H9 (cell line): ENCODE measurements around the gene NUP107. TPM values are rescaled to one million over a fixed set of nuclear protein-coding genes. Genes with fewer than 3 reads are reported as not detected.

Source experiments
- DNase-seq: peaks from one replicate; pipeline ENCODE4 v3.0.0-alpha.2; 2017
- H2AFZ ChIP-seq: one replicate; pipeline ENCODE4 v1.6.1; 2013; ENCODE audit warnings: mild to moderate bottlenecking, low read length, control low read depth, moderate library complexity
- H2AK5ac ChIP-seq: 2 replicates; pipeline ENCODE4 v1.6.1; 2013; ENCODE audit warnings: low read length, control low read depth, mixed read lengths; ENCODE audit not compliant: insufficient read length
- H2BK120ac ChIP-seq: one replicate; pipeline ENCODE4 v1.6.1; 2013; ENCODE audit warnings: low read depth, mild to moderate bottlenecking, low read length, control low read depth, inconsistent platforms; ENCODE audit not compliant: poor library complexity, severe bottlenecking
- H2BK12ac ChIP-seq: 2 replicates; pipeline ENCODE4 v1.6.1; 2013; ENCODE audit warnings: low read length, control low read depth, mixed read lengths, low read depth; ENCODE audit not compliant: insufficient read length
- H2BK15ac ChIP-seq: 2 replicates; pipeline ENCODE4 v1.6.1; 2013; ENCODE audit warnings: low read depth, low read length, control low read depth
- H2BK20ac ChIP-seq: one replicate; pipeline ENCODE4 v1.6.1; 2013; ENCODE audit warnings: low read depth, mild to moderate bottlenecking, low read length, control low read depth, inconsistent platforms; ENCODE audit not compliant: poor library complexity, severe bottlenecking
- H2BK5ac ChIP-seq: 2 replicates; pipeline ENCODE4 v1.6.1; 2013; ENCODE audit warnings: low read length, control low read depth, mixed read lengths; ENCODE audit not compliant: insufficient read length
- H3K14ac ChIP-seq: 2 replicates; pipeline ENCODE4 v1.6.1; 2013; ENCODE audit warnings: low read length, control low read depth; ENCODE audit not compliant: insufficient read depth
- H3K18ac ChIP-seq: 2 replicates; pipeline ENCODE4 v1.6.1; 2013; ENCODE audit warnings: low read depth, mild to moderate bottlenecking, mixed read lengths, low read length, control low read depth; ENCODE audit not compliant: insufficient read length
- H3K23ac ChIP-seq: 2 replicates; pipeline ENCODE4 v1.6.1; 2013; ENCODE audit warnings: low read length, control low read depth, mixed read lengths, low read depth; ENCODE audit not compliant: insufficient read length
- H3K23me2 ChIP-seq: 2 replicates; pipeline ENCODE4 v1.6.1; 2013; ENCODE audit warnings: low read depth, mild to moderate bottlenecking, mixed read lengths, low read length, control low read depth; ENCODE audit not compliant: insufficient read length, poor library complexity, severe bottlenecking
- H3K27ac ChIP-seq: 2 replicates; pipeline ENCODE4 v1.5.1; 2013; ENCODE audit warnings: low read length, control low read depth, mixed read lengths, low read depth; ENCODE audit not compliant: insufficient read length
- H3K27me3 ChIP-seq: 2 replicates; pipeline ENCODE4 v1.6.1; 2013; ENCODE audit warnings: low read length, control low read depth, inconsistent platforms; ENCODE audit not compliant: insufficient read depth
- H3K4ac ChIP-seq: 2 replicates; pipeline ENCODE4 v1.6.1; 2013; ENCODE audit warnings: low read depth, mild to moderate bottlenecking, control low read depth, inconsistent platforms, low read length, moderate library complexity
- H3K4me1 ChIP-seq: 2 replicates; pipeline ENCODE4 v1.6.1; 2013; ENCODE audit warnings: low read length, control low read depth, inconsistent platforms; ENCODE audit not compliant: insufficient read depth
- H3K4me2 ChIP-seq: 2 replicates; pipeline ENCODE4 v1.6.1; 2013; ENCODE audit warnings: low read length, control low read depth, mixed read lengths; ENCODE audit not compliant: insufficient read length, insufficient read depth
- H3K56ac ChIP-seq: 2 replicates; pipeline ENCODE4 v1.6.1; 2013; ENCODE audit warnings: low read depth, mild to moderate bottlenecking, mixed read lengths, low read length, control low read depth; ENCODE audit not compliant: insufficient read length
- H3K79me1 ChIP-seq: 2 replicates; pipeline ENCODE4 v1.6.1; 2013; ENCODE audit warnings: low read depth, mild to moderate bottlenecking, moderate library complexity, low read length, control low read depth, inconsistent platforms; ENCODE audit not compliant: insufficient read depth, poor library complexity, severe bottlenecking
- H3K79me2 ChIP-seq: 2 replicates; pipeline ENCODE4 v1.6.1; 2013; ENCODE audit warnings: low read length, control low read depth, inconsistent platforms; ENCODE audit not compliant: insufficient read depth
- H3K9ac ChIP-seq: 2 replicates; pipeline ENCODE4 v1.6.1; 2013; ENCODE audit warnings: low read length, control low read depth, mixed read lengths; ENCODE audit not compliant: insufficient read length; ENCODE audit errors: extremely low read depth
- H3K9me3 ChIP-seq: one replicate; pipeline ENCODE4 v1.6.1; 2013; ENCODE audit warnings: low read depth, low read length, inconsistent platforms; ENCODE audit not compliant: control insufficient read depth
- H3T11ph ChIP-seq: one replicate; pipeline ENCODE4 v1.6.1; 2013; ENCODE audit warnings: mild to moderate bottlenecking, low read length, control low read depth, inconsistent platforms
- H4K20me1 ChIP-seq: one replicate; pipeline ENCODE4 v1.6.1; 2013; ENCODE audit not compliant: control insufficient read depth, insufficient read length, insufficient read depth
- H4K5ac ChIP-seq: 2 replicates; pipeline ENCODE4 v1.6.1; 2013; ENCODE audit warnings: low read depth, mild to moderate bottlenecking, mixed read lengths, low read length, control low read depth; ENCODE audit not compliant: insufficient read length
- H4K8ac ChIP-seq: replicated peaks from 2 replicates; pipeline ENCODE4 v1.6.1; 2013; ENCODE audit warnings: low read length, control low read depth, mixed read lengths, low read depth; ENCODE audit not compliant: insufficient read length
- H4K91ac ChIP-seq: 2 replicates; pipeline ENCODE4 v1.6.1; 2013; ENCODE audit warnings: low read depth, mild to moderate bottlenecking, moderate library complexity, mixed read lengths, low read length, control low read depth; ENCODE audit not compliant: insufficient read length
- H3K27ac Mint-ChIP-seq, 3 experiments: 2 replicates in 2 of 3; 3 replicates in 1 of 3; pipeline ENCODE4 v1.8.0; 2020 to 2021; ENCODE audit warnings: mixed read lengths in 3 of 3, mild to moderate bottlenecking in 1 of 3, moderate library complexity in 1 of 3
- H3K27me3 Mint-ChIP-seq: 2 replicates; pipeline ENCODE4 v1.8.0; 2021; ENCODE audit warnings: low read depth, mild to moderate bottlenecking, moderate library complexity, mixed read lengths
- H3K36me3 Mint-ChIP-seq, 3 experiments: 2 replicates in 2 of 3; 3 replicates in 1 of 3; pipeline ENCODE4 v1.8.0; 2020 to 2021; ENCODE audit warnings: low read depth in 3 of 3, mixed read lengths in 3 of 3; ENCODE audit not compliant: insufficient read depth in 1 of 3
- H3K4me1 Mint-ChIP-seq, 2 experiments: 2 replicates each; pipeline ENCODE4 v1.8.0; 2020; ENCODE audit warnings: mixed read lengths in 2 of 2
- H3K4me3 Mint-ChIP-seq, 2 experiments: 2 replicates in 1 of 2; 3 replicates in 1 of 2; pipeline ENCODE4 v1.8.0; 2020 to 2021; ENCODE audit warnings: mild to moderate bottlenecking in 2 of 2, mixed read lengths in 2 of 2, moderate library complexity in 1 of 2
- H3K9me3 Mint-ChIP-seq, 2 experiments: 2 replicates in 1 of 2; 3 replicates in 1 of 2; pipeline ENCODE4 v1.8.0; 2020; ENCODE audit warnings: mild to moderate bottlenecking in 2 of 2, mixed read lengths in 2 of 2, moderate library complexity in 1 of 2
- CTCF ChIP-seq: fragments of 200-600 bp; sonication (generic); conservative IDR thresholded peaks from 3 replicates; pipeline ENCODE4 v1.8.0; 2021; ENCODE audit warnings: antibody characterized with exemption, mild to moderate bottlenecking
- WGBS: extraction: QIAGEN DNeasy Blood & Tissue Kit; methylation state at CpG from one replicate; pipeline ENCODE4 v1.1.7; 2013; ENCODE audit warnings: missing lambda C conversion rate, low lambda C conversion rate, mixed read lengths; ENCODE audit not compliant: insufficient read length; ENCODE audit errors: extremely low coverage; 5-methylcytosine and 5-hydroxymethylcytosine counted together
- total RNA-seq: library from RNA; stranded (reverse); gene quantifications from 2 replicates; pipeline ENCODE4 v1.2.1, GENCODE V29; 2021

The NUP107 gene
- total RNA-seq, 1 experiment from 2014 or later: 147 TPM

- Histone ChIP-seq H3K79me2 (peaks cover 13% of the 10 kb centered on the region; the same call in 1 of the 2 replicates), H2AK5ac (no peak overlapping the region), H3K56ac (no peak overlapping the region), H2BK20ac (no peak overlapping the region), H3K27me3 (no peaks in the 10 kb centered on the region), H4K91ac (no peak overlapping the region), H2BK120ac (no peak overlapping the region), H3K14ac (no peak overlapping the region), H3K9ac (no peak overlapping the region), H3K79me1 (peaks cover 7% of the 10 kb centered on the region), H4K8ac (no peak overlapping the region), H3K23me2 (no peaks in the 10 kb centered on the region), H3K18ac (no peak overlapping the region), H3T11ph (no peak overlapping the region), H2AFZ (no peak overlapping the region), H4K5ac (no peak overlapping the region), H2BK12ac (no peak overlapping the region), H3K23ac (no peak overlapping the region), H3K4me2 (no peak overlapping the region), H3K9me3 (no peaks in the 10 kb centered on the region), H3K27ac (no peak overlapping the region), H2BK15ac (no peak overlapping the region), H3K4ac (no peak overlapping the region), H3K4me1 (no peaks in the 10 kb centered on the region), H4K20me1 (no peaks in the 10 kb centered on the region), H2BK5ac (no peak overlapping the region)
- Mint-ChIP-seq H3K4me3 (no peak overlapping the region), H3K27me3 (no peaks in the 10 kb centered on the region), H3K9me3 (no peaks in the 10 kb centered on the region), H3K4me1 (no peaks in the 10 kb centered on the region; a peak in 1 of 4 replicates), H3K36me3 (peaks cover 0 to 4% (median 3%) of the 10 kb centered on the region in 3 experiments; a peak in 2 of 7 replicates), H3K27ac (peak overlapping the region; percentile 44 to 53 (median 47); a peak in 3 of 7 replicates)
- no CpG with 5 or more reads among the region's 5 CpGs for WGBS
- DNase-seq: no peak
- TF ChIP-seq CTCF: no peak
These were observed 45.6 kb upstream of the NUP107 start for GRCh38 chr12:68641138-68641537.
